GM18951 (cell line): ENCODE measurements around the gene PSMA3.
A peak's percentile ranks its signal among the peaks of the same experiment; 100 is the strongest.

Experiments
- POLR2A ChIP-seq: IDR thresholded peaks from 4 replicates; pipeline ENCODE4 v1.6.1; 2011; ENCODE audit warnings: mild to moderate bottlenecking; ENCODE audit not compliant: insufficient read length, insufficient read depth; ENCODE audit errors: extremely low read depth
- in situ Hi-C: fragments of 300-500 bp; cut with MboI; formaldehyde crosslinking; loops from one replicate; pipeline ENCODE4 v1.12.0; 2022; ENCODE audit warnings: low sequenced_read_pairs, mixed read lengths, inconsistent platforms; ENCODE audit not compliant: unreplicated experiment

Gene PSMA3

GRCh38 chr14:58280954-58281787, 36.5 kb downstream of the PSMA3 start:
- in situ Hi-C loops: no loop called here
- no peak for TF ChIP-seq POLR2A

- no peak for TF ChIP-seq POLR2A
- in situ Hi-C loops: no loop called here
Observed at GRCh38 chr14:58281969-58282368, 37.3 kb downstream of the PSMA3 start.

- TF ChIP-seq POLR2A: no peak
Observed at GRCh38 chr14:58282925-58283593, 38.4 kb downstream of the PSMA3 start.

GRCh38 chr14:58283730-58284129, 39.1 kb downstream of the PSMA3 start:
- no peak for TF ChIP-seq POLR2A
- in situ Hi-C loops: no loop called here

More at GRCh38 chr14:58282925-58283593, 38.4 kb downstream of the PSMA3 start:
- in situ Hi-C loops: no loop called here

- no peak for TF ChIP-seq POLR2A
- in situ Hi-C loops: no loop called here
Observed at GRCh38 chr14:58285132-58285531, 40.5 kb downstream of the PSMA3 start.

GRCh38 chr14:58287607-58288042, 43.0 kb downstream of the PSMA3 start:
- in situ Hi-C loops: no loop called here
- no peak for TF ChIP-seq POLR2A

GRCh38 chr14:58288106-58288792, 43.6 kb downstream of the PSMA3 start:
- in situ Hi-C loops: no loop called here
- TF ChIP-seq POLR2A: no peak

GRCh38 chr14:58291646-58292045, 47.0 kb downstream of the PSMA3 start:
- no peak for TF ChIP-seq POLR2A
- in situ Hi-C loops: no loop called here

- in situ Hi-C loops: no loop called here
Observed at GRCh38 chr14:58292187-58292586, 47.5 kb downstream of the PSMA3 start.

GRCh38 chr14:58294201-58294600, 49.6 kb downstream of the PSMA3 start:
- TF ChIP-seq POLR2A: no peak
- in situ Hi-C loops: no loop called here

More at GRCh38 chr14:58292187-58292586, 47.5 kb downstream of the PSMA3 start:
- TF ChIP-seq POLR2A: no peak

GRCh38 chr14:58296726-58297125, 52.1 kb downstream of the PSMA3 start:
- TF ChIP-seq POLR2A: no peak
- in situ Hi-C loops: no loop called here

GRCh38 chr14:58297412-58297761, 52.7 kb downstream of the PSMA3 start:
- no peak for TF ChIP-seq POLR2A

GRCh38 chr14:58297762-58298476, 53.3 kb downstream of the PSMA3 start:
- in situ Hi-C loops: no loop called here
- TF ChIP-seq POLR2A: peak; percentile 91

More at GRCh38 chr14:58297412-58297761, 52.7 kb downstream of the PSMA3 start:
- in situ Hi-C loops: no loop called here
